HepG2 (cell line): Measurements from ENCODE around the gene SRCAP. TPM values are rescaled to one million over a fixed set of nuclear protein-coding genes. Genes with fewer than 3 reads are reported as not detected.

Source experiments
- ATAC-seq: fragments of 200-7000 bp; cut with Tn5 transposase; 3 replicates; pipeline ENCODE4 v1.9.1; 2020; ENCODE audit warnings: mild to moderate bottlenecking, moderate library complexity
- BruUV-seq: library from RNA; stranded (reverse); fragments of 400-500 nt; replicated peaks from 2 replicates; lab custom pipeline; 2021; lab: Mats Ljungman, UMichigan
- CTCF ChIA-PET: fragments of 300-600 bp; formaldehyde crosslinking; extraction: SDS; loops from one replicate; lab custom pipeline; 2021; ENCODE audit warnings: low total read pairs, inconsistent platforms, low intra/inter-chr PET ratio; lab: Yijun Ruan, JAX
- POLR2A ChIA-PET: fragments of 350-600 bp; sonication (Branson Sonifier 250); formaldehyde crosslinking; loops from one replicate; lab custom pipeline; 2020; ENCODE audit warnings: antibody characterized with exemption, inconsistent platforms; lab: Yijun Ruan, JAX
- DNase-seq: peaks from one replicate; pipeline ENCODE4 v3.0.0-alpha.2; 2015; ENCODE audit warnings: low spot score
- FAIRE-seq: peaks from 3 replicates; lab custom pipeline; 2011; peaks lifted over from hg19 to GRCh38; lab: Jason Lieb, UNC
- H2AFZ ChIP-seq: one replicate; pipeline ENCODE4 v1.6.1; 2011; ENCODE audit warnings: low read length, inconsistent platforms
- H3K27ac ChIP-seq: fragments of 300-600 bp; 3 replicates; pipeline ENCODE4 v1.8.0; 2011; ENCODE audit warnings: mixed run types, mild to moderate bottlenecking, mixed read lengths, low read length, inconsistent platforms; ENCODE audit not compliant: insufficient read depth; ENCODE audit errors: extremely low read length
- H3K27me3 ChIP-seq, 2 experiments: fragments of 200-600 bp in 1 of 2; 2 replicates in 1 of 2; 3 replicates in 1 of 2; pipeline versions ENCODE4 v1.6.0 to v1.8.0; 2011; ENCODE audit warnings: low read length in 2 of 2, mild to moderate bottlenecking in 2 of 2, moderate library complexity in 2 of 2, inconsistent platforms in 1 of 2; ENCODE audit not compliant: insufficient read depth in 2 of 2, control insufficient read depth in 1 of 2
- H3K36me3 ChIP-seq, 2 experiments: fragments of 200-600 bp in 1 of 2; replicated peaks in 1 of 2; 2 replicates in 1 of 2; 3 replicates in 1 of 2; pipeline versions ENCODE4 v1.5.1 to v1.8.0; 2011; ENCODE audit warnings: low read length in 2 of 2, inconsistent platforms in 1 of 2; ENCODE audit not compliant: insufficient read depth in 2 of 2, control insufficient read depth in 1 of 2
- H3K4me1 ChIP-seq: 2 replicates; pipeline ENCODE4 v1.5.1; 2012; ENCODE audit warnings: low read length, inconsistent platforms; ENCODE audit not compliant: insufficient read depth
- H3K4me2 ChIP-seq: 2 replicates; pipeline ENCODE4 v1.6.0; 2011; ENCODE audit warnings: low read depth, low read length, inconsistent platforms
- H3K4me3 ChIP-seq, 3 experiments: fragments of 200-600 bp in 1 of 3; sonication (generic), shearing (Covaris generic) in 1 of 3; replicated peaks in 1 of 3; 2 replicates each; pipeline ENCODE4 v1.5.1; 2011 to 2016; ENCODE audit warnings: low read length in 3 of 3, inconsistent platforms in 2 of 3, low read depth in 2 of 3, mild to moderate bottlenecking in 2 of 3, control low read depth in 1 of 3, mixed read lengths in 1 of 3; ENCODE audit not compliant: insufficient read depth in 1 of 3
- H3K79me2 ChIP-seq: one replicate; pipeline ENCODE4 v1.6.1; 2011; ENCODE audit warnings: low read length, inconsistent platforms; ENCODE audit not compliant: insufficient read depth
- H3K9ac ChIP-seq: 2 replicates; pipeline ENCODE4 v1.6.0; 2011; ENCODE audit warnings: mild to moderate bottlenecking, low read depth, low read length, inconsistent platforms; ENCODE audit not compliant: insufficient read depth
- H3K9me3 ChIP-seq: 2 replicates; pipeline ENCODE4 v1.5.1; 2012; ENCODE audit warnings: mild to moderate bottlenecking, low read length
- H4K20me1 ChIP-seq: 2 replicates; pipeline ENCODE4 v1.6.0; 2011; ENCODE audit warnings: inconsistent platforms, mild to moderate bottlenecking, low read length, moderate library complexity; ENCODE audit not compliant: insufficient read depth
- ATF6 ChIP-seq: sonication (generic); formaldehyde crosslinking; conservative IDR thresholded peaks from 2 replicates; pipeline ENCODE4 v1.4.0; 2020; ENCODE audit warnings: missing genetic modification reagents
- ZFP82 ChIP-seq: sonication (generic); formaldehyde crosslinking; IDR thresholded peaks from 2 replicates; pipeline ENCODE4 v1.5.1; 2020; ENCODE audit warnings: mild to moderate bottlenecking, missing genetic modification reagents, borderline replicate concordance
- ZNF235 ChIP-seq: sonication (generic); formaldehyde crosslinking; IDR thresholded peaks from 2 replicates; pipeline ENCODE4 v1.8.1; 2023; ENCODE audit warnings: mild to moderate bottlenecking, missing genetic modification reagents, borderline replicate concordance
- ZNF598 ChIP-seq: sonication (generic); formaldehyde crosslinking; IDR thresholded peaks from 2 replicates; pipeline ENCODE4 v1.5.1; 2020; ENCODE audit warnings: mild to moderate bottlenecking, missing genetic modification reagents, borderline replicate concordance
- WGBS: methylation state at CpG from one replicate; pipeline ENCODE4 v1.1.6; 2017; ENCODE audit warnings: low lambda C conversion rate; 5-methylcytosine and 5-hydroxymethylcytosine counted together
- in situ Hi-C: cut with HindIII; loops from 2 replicates; pipeline ENCODE4 v1.10.0; 2017; ENCODE audit warnings: low pct_unique_long_range_greater_than_20kb; ENCODE audit not compliant: extremely low pct_ligation_motif_present
- intact Hi-C: fragments of 100-400 bp; cut with micrococcal nuclease; formaldehyde crosslinking; loops from one replicate; pipeline ENCODE4 v1.10.0; 2022; ENCODE audit not compliant: unreplicated experiment
- polyA plus RNA-seq, 8 experiments: library from polyadenylated mRNA; depleted of rRNA in 3 of 8; stranded (reverse) in 7 of 8; unstranded in 1 of 8; fragments of >200 nt; fragmentation: Illumina TruSeq in 4 of 8; extraction: Trizol in 4 of 8; gene quantifications; 2 replicates each; pipeline versions ENCODE4 v1.2.1 to v1.2.3, GENCODE V29; 2011 to 2016; ENCODE audit warnings: low read depth in 4 of 8, missing spikeins in 1 of 8, mixed read lengths in 1 of 8; ENCODE audit not compliant: insufficient read depth in 1 of 8
- total RNA-seq, 5 experiments: library from RNA; depleted of rRNA; stranded (reverse); fragments of >200 nt; fragmentation: Illumina TruSeq; extraction: Trizol; gene quantifications; 2 replicates each; pipeline ENCODE4 v1.2.3, GENCODE V29; 2016; ENCODE audit warnings: low read depth in 1 of 5

Gene SRCAP
- total and polyA plus RNA-seq, 2 of the 13 experiments (the other 11 are each of a cell fraction or from before 2014, with no cell fraction given), result 4.9 to 9.0 TPM

GRCh38 chr16:30774367-30775130, 75.6 kb downstream of the SRCAP start:
- no peak for DNase-seq
- Histone ChIP-seq H3K79me2 (peaks cover 9% of the 10 kb centered on the region), H3K27me3 (no peaks in the 10 kb centered on the region; a peak in 1 of 5 replicates), H3K4me3 (peak overlapping the region; percentile 63 to 88 (median 75); a peak in 4 of 6 replicates), H4K20me1 (no peaks in the 10 kb centered on the region), H3K4me2 (peak overlapping the region; percentile 95), H3K27ac (peak overlapping the region; percentile 89), H2AFZ (no peak overlapping the region), H3K4me1 (peaks cover 36% of the 10 kb centered on the region), H3K36me3 (peaks cover 25 to 50% of the 10 kb centered on the region in 2 experiments), H3K9me3 (no peaks in the 10 kb centered on the region), H3K9ac (peak overlapping the region; percentile 92)
- in situ Hi-C loops, result no loop called here
- CTCF ChIA-PET, result no interaction called here
- ATAC-seq, result peak; percentile 5
- intact Hi-C loops, result loop anchor here (1.0 to 5.0 kb wide), 2 partner anchors 26 to 38 kb away; partner anchors contain the start of gene PHKG2
- POLR2A ChIA-PET, result interaction anchor here (0.5 to 2.2 kb wide), 16 partner anchors 8 to 220 kb away, joined by 3 to 34 read pairs (median 8); partner anchors contain the start of genes FBRS, FBXL19, PHKG2 and SRCAP
- TF ChIP-seq ZNF235 (no peak), ZFP82 (CRISPR knock-in tag) (no peak), ZNF598 (CRISPR knock-in tag) (0 out of 2 replicates have a peak, but pooled peaks have one; percentile 21), ATF6 (no peak)
- BruUV-seq, result TSS peak; percentile 18
- no peak for FAIRE-seq
- WGBS, result 88% methylated on average over 7 of the region's 8 CpGs
